GM21381 (cell line): ENCODE measurements around the gene HDAC4.

ENCODE experiments used
- ATAC-seq: cut with Tn5 transposase; IDR thresholded peaks from one replicate; pipeline ENCODE4 v1.9.1; 2021; ENCODE audit warnings: mild to moderate bottlenecking, moderate library complexity; ENCODE audit not compliant: unreplicated experiment

HDAC4 gene

DNA sequence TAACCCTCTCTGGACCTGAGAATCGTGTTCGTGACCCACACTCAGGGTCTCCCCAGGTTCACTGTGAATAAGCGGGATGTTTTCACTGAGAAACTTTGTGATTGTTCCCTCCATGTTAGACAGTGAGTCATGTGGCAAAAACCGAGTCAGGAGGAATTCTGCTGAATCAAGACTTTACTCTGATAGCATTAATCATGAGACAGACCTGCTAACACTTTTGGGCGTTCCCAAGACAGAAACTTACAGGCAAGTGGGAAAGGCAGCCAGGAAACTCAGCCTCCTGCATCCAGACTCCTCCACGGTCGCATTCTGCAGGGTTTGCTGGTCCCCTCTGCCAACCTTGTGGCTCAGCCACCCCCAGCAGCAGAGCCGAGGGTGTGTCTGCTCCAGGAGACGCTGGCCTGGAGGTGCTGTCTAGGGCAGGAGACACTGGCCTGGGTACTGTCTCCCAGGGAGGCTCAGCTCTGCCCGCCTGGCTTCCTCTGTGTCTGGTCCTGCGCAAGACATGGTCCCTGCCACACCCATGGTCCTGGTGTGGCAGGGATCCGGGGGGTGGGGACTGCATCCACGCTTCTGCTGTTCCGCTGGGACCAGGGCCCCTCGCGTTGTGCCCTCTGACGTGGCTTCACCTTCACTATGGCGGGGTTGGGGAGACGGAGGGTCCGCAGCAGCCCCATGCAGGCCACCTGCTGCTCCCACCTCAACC is 375.6 kb downstream of the HDAC4 start:
- ATAC-seq, result no peak

DNA sequence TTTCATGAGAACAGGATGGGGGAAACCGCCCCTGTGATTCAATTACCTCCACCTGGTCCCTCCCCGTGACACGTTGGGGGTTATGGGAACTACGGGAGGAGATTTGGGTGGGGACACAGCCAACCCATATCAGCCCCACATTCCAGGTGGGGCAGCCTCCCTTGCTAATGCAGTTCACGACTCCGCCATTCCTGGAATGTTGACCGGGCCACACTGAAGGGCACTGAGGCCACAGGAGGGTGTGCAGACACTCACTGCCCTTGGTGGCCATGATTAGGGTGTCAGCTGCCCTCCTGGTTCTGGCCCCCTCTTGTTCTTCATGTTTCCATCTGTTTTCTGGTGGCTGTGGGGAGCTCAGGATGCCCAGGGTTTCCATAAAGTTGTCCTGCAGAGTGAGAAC is 376.6 kb downstream of the HDAC4 start:
- ATAC-seq, result no peak

DNA sequence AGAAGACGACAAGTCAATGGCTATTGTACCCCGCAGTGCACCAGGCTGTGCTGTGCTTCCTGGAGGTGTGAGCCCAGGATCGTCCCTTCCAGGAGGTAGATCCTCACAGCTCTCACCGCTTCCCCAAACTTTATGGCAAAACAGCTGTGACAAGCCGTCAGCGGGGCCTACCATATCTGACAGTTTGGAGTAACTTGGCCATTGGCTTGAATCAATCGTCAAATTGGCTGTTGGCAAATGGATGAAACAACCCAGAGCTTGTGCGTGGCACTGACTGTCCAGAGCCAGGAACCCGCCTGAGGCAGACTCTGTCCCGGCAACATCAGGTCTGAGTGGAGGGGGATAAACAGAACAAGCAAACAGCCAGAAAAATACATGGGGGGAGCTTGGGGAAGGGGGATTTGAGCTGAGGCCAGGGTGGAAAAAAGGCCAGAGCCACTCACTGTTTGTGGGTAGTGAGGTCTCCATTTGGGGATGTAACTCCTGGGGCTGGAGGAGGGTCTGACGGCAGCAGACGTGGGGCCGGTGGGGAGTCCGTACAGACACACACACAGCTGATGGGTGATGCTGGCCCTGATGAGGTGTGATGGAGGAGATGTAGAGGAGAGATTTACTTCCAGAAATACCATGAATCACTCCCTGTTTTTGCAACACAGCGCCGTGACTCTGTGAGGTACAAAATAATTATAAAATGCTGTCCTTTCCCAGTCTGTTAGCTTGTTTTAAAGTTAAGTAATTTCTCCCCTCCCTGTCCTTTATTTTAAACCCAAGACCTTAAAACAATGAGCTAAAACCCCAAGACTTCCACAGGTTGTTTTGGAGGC is 378.2 kb downstream of the HDAC4 start:
- ATAC-seq, result no peak

DNA sequence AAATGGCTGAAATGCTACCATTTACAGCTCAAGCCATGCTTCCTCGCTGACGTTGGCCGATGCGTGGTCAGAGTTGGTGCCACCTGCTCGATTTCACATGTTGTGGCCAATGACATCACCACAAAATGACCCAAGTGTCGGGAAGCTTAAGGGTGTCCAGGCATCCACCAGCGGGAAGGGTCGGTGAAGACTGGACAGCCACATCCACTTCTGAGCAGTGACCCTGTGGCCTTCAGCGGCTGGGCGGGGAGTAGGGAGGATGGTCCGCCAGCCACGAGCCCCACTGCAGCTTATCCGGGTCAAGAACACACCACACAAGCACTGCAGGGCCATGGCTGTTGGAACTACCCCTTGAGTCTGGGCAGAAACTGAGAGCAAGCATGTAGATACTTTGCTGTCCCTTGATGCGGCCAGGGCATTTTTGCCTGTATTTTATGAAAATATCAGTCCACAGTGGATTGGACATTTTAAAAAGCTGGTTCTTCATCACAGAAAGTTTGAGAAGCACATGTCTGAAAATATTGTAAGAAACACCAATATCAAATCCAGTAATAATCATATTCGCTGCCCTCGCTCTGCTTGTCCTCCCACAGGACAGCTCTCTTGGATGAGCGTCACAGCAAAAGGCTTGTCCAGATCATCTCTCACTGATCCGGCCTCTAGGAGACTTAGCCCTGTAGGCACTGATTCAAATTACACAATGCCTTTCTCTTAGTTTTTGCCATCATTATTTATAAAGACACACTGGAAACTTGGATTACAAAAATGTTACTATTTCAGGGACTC is 379.0 kb downstream of the HDAC4 start:
- ATAC-seq, result no peak

DNA sequence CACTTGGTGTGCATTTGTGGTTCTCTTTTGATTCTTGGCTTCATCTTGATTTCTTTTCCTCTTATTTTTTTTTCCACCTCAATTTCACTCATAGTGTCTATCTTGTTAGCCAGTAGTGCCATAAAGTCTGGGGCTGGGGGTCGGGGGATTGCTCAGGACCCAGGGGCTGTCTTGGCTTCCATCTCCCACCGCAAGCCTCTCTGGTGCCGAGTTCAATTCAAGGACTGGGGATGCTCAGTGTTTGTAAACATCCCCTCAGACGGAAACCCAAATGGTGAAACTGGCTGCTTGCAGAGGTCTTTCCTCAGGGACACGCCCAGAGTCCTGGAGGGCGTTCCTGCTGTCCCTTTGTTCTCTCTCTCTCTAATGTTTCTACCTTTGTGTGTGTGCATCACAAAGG is 379.6 kb downstream of the HDAC4 start:
- no peak for ATAC-seq

DNA sequence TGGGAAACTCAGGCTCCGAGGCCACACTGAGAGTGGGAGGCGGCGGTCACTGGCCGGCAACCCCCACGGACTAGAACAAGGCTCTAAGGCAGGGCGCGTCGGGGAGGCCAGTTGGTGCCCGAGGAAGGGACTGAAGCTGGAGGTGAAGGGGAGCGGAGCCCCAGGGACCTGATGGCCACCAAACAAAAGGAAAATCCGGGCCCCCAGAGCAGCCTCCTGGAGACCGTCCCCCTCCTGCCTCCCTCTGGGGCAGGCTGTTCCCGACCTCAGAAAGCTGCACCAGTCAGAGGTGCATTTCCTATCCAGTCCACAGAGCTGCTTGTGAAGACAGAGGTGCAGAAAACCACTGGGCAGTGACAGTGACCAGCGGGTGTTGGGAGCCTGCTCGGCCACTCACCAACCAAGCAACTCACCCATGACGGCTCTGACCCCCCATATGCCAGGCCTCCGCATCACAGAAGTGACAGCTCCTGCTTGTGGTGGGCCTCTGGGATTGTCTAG is 380.2 kb downstream of the HDAC4 start:
- no peak for ATAC-seq

DNA sequence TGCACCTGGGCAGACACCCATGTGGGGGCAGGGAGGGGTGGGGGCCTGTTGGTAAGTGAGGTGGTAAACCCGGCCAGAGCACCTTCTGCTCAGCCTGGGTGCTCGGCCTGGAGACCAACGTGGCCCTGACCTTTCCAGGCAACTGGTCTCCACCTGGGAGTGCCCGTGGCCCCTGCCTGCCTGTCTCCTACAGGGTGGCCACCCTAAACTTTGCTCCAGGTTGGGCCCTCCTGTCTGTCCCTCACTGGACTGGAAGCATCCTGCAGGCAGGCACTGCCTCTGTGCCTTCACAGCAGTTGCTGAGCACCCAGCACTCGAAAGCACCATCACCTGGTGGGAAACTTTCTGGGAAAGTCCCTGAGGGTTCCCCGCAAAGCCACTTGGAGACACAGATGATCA is 381.6 kb downstream of the HDAC4 start:
- ATAC-seq, result no peak

DNA sequence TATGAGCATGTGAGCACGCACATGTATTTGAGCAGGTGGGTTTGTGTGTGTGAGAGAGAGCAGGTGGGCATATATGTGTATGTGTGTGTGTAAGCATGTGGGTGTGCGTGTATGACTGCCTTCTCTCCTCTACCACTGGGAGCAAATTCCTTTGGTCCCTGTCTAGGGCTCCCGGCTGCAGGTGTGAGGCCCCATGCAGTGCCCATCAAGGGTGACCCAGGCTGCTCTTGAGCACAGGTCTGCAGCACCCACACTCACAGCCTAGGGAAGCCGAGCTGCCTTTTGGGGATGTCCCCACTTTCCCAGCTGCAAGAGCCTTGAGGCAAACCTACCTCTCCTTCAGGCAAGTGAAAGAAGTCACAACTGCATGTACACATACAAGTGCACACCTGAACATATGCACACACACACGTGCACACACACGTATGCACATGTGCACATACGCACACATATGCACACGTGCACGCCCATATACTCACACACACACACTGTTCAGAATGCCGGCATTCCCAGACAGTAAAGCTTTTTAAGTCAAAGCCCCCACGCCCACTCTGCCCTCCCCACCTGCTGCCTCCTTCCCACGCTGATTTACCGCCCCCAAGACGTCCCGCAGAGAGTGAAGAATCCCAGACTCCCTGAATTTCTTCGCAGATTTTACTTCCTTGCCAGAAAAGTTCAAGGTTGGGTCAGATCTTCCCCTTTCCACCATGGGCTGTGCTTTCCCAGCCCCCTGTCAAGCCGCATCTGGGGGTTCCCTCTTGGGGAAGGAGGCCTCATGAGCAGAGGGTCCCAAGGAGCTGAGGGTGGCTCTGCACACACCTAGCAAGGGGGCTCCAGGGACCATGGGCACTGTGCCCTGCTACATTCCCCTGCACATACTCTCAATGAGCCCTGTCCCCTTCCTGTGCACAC is 382.3 kb downstream of the HDAC4 start:
- ATAC-seq, result no peak

DNA sequence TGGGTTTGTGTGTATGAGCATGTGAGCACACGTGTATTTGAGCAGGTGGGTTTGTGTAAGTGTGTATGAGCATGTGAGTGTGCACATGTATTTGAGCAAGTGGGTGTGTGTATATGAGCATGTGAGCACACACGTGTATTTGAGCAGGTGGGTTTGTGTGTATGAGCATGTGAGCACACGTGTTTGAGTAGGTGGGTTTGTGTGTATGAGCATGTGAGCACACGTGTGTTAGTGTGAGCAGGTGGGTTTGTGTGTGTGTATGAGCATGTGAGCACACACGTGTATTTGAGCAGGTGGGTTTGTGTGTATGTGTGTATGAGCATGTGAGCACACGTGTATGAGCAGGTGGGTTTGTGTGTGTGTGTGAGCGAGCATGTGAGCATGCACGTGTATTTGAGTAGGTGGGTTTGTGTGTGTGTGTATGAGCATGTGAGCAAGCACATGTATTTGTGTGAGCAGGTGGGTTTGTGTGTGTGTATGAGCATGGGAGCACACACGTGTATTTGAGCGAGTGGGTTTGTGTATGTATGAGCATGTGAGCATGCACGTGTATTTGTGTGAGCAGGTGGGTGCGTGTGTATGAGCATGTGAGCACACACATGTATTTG is 383.2 kb downstream of the HDAC4 start:
- ATAC-seq, result no peak

DNA sequence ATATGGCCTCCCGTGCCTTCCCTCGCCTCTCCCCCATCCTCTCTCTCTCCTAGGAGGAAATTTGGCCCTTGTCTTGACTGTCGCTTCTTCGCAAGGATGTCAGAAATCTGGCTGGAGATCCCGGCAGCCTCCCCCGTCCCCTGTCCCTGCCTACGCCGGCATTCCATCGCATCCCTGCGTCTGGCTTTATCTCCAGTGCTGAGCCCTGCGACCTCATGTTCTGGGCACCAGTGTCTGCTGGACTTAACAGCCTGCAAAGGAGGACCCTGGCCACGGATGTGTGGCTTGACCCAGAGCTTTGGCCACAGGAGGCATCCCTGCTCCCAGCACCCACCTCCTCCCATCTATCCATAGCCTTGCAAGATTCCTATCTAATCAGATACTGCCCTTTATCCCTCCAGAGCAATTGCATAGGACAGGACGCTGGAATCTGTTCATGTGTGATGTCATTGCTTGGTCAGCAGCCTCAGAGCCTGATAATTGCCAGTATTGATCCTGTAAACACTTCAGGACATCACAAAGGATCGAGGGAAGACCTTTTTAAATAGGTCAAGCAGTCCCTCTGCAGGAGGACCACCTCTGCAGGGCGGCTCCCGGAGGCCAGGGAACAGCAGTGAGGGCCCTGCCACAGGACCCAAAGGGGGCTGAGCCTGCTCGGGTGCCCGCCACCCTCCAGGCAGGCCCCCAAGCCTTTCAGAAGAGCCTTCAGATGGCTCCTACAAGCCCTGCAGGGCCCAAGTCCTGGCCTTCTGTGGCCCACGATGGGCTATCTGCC is 384.7 kb downstream of the HDAC4 start:
- ATAC-seq, result no peak

DNA sequence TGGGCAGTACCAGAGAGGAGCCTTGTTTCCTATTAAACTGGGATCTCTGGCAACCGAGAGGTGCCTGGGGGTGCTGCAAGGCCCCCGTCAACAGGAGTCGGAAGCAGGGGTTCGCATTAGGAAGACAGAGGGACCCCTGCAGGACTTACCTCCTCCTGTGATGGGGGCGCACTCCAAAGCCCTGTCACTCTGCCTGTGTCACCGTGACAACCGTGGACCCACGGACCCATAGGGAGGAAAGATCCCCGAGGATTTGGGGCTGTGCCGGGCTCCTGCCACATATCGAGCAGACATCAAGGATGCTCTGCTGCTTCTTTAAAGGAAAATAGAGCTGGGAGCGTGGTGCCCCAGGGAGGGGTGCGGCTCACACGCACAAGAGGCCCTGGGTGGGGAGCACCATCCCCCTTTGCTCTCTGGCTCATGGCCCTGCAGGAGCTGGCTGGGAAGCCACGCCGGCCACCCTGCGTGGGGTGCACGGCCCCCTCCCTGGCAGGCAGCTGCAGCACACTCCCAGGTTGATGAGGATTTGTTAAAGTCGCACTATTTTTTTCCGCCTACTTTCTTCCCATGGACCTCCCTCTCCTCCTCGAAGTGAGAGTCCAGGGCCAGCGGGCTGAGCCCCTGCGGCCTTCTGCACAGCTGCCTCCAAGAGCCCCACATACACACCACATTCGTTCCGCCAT is 385.5 kb downstream of the HDAC4 start:
- ATAC-seq, result no peak

DNA sequence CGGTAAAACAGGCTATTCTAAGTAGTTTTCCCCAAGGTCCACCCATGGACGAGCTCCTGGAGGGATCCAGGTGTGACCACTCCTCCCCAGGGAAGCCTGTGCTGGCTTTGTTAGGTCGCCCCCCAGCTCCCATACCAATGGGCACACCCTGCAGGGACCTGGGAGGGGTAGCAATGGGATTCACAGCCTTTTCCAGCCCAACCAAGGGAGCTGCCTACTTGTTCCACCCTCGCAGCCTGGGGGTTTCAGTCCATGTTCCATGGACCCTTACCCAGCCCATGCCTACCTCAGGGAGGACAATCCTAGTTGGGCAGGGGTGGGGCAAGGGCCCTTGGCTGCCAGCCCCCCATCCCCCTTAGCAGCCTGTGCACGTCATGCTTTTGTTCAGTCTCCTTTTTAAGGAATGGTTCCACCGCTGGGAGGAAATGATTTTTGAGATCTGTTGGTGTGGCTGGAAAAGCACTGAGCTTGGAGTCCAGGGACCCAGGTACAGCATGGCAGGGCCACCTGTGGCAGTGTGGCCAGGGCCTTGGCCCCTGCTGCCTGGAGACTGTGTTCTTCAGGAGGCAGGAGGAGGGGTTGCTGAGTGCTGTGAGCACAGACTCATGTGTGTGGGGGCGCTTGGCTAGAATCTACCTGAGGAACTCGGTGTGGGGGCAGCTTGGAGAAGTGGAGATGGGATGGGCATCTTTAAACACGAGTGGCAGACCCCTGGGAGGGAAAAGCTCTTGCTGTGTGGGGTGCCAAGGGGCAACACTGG is 386.2 kb downstream of the HDAC4 start:
- no peak for ATAC-seq

DNA sequence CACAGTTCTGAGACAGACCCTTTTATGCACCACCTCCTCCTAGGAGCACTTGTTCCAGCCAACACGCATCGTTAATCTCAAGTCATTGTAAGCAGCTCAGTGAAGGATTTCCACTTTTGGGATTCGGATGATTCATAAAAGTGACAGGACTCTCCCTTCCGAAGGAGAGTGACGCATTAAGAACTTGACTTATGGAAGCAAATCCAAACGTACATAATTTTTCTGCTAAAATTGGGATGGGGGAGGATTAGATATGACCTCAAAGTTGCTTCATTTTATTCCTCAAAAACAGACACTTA is 387.2 kb downstream of the HDAC4 start:
- no peak for ATAC-seq

DNA sequence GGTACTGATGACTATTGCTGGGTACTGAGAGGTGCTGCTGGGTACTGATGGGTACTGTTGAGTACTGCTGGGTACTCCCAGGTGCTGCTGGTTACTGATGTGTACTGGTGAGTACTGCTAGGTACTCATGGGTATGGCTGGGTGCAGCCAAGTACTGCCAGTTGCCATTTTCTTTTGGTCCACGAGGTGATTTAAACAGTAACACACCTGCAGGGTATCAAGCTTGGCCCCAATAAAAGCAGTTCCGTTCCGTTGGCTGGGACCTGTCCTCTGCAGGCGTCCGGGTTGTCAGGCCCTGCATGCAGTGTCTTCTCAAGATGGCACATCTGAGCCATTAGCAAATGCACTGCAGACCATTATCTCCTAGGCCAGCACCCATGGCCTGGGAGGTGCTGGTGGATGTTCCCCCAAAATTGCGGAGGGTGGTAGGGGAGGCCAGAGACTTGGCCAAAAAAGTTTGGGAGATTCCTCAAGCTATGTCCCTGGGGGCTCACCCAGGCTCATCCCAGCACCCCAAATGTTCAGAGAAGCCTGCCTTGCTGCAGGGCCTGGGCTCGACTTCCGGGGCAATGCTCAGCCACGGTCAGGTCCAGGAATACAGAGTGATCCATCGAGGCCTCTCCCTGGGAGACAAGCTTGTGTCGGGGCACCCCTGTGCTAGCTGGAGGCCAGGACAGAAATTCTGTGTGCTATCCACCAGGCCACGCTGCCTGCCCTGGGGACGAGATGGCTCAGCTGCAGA is 387.7 kb downstream of the HDAC4 start:
- no peak for ATAC-seq

DNA sequence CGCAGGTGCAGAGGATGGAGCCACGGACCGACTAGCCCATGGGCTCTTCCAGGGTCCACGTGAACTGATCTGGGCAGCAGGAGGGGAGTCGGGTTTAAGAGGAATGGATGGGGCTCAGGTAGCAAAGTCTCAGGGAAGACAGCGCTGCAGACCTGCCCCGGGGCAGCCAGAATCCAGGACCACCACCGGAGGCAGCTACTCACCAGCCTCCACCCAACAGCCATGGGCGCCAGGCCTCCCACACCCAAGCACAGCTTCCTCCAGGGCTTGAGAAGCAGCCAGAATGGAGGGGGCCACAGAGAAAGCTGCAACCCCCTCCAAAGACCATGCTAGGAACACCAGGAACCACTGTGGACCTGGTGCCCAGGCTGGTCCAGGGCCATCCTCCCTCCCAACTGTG is 388.6 kb downstream of the HDAC4 start:
- no peak for ATAC-seq

DNA sequence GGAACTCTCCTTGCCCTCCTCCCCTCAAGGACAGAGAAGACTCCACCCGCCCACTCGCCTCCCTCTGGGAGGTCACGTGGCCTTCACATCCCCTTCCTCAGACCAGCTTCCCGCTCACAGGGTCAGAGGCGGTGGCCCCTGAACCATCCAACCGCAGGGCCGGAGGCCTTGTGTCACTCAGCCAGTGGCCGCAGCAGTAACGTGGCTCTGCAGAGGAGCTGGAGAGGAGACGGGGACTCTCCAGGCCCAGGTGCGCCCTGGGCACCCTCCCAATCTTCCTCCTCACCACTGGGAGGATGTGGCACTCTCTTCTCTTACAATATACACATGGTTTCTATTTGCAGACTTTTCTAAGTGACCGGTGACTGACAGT is 391.2 kb downstream of the HDAC4 start:
- no peak for ATAC-seq
